Liver (tissue), 3 donors: Measurements from ENCODE around the gene ZMYM2.

Experiments
- GABPA ChIP-seq, 2 donors: IDR thresholded peaks in 1 of 2; conservative IDR thresholded peaks in 1 of 2; 2 replicates each; pipeline ENCODE4 v1.6.1; 2016; ENCODE audit warnings: antibody characterized with exemption in 2 of 2, mild to moderate bottlenecking in 1 of 2, moderate library complexity in 1 of 2
- HNF4A ChIP-seq, 2 donors: conservative IDR thresholded peaks; 2 replicates each; pipeline ENCODE4 v1.6.1; 2016; ENCODE audit warnings: antibody characterized with exemption in 2 of 2, mild to moderate bottlenecking in 2 of 2
- HNF4G ChIP-seq: IDR thresholded peaks from 2 replicates; pipeline ENCODE4 v1.6.1; 2016; ENCODE audit warnings: antibody characterized with exemption
- JUND ChIP-seq, 2 donors: IDR thresholded peaks; 2 replicates each; pipeline ENCODE4 v1.6.1; 2016; ENCODE audit warnings: antibody characterized with exemption in 2 of 2
- MAX ChIP-seq: IDR thresholded peaks from 2 replicates; pipeline ENCODE4 v1.6.1; 2016; ENCODE audit warnings: antibody characterized with exemption
- RAD21 ChIP-seq, 2 donors: IDR thresholded peaks; 2 replicates each; pipeline ENCODE4 v1.6.1; 2016; ENCODE audit warnings: antibody characterized with exemption in 2 of 2, mild to moderate bottlenecking in 2 of 2
- REST ChIP-seq: IDR thresholded peaks from 2 replicates; pipeline ENCODE4 v1.6.1; 2016; ENCODE audit warnings: antibody characterized with exemption, mild to moderate bottlenecking
- RXRA ChIP-seq, 2 donors: IDR thresholded peaks; 2 replicates each; pipeline ENCODE4 v1.6.1; 2017 to 2018; ENCODE audit warnings: antibody characterized with exemption in 2 of 2, mild to moderate bottlenecking in 1 of 2
- SP1 ChIP-seq: IDR thresholded peaks from 2 replicates; pipeline ENCODE4 v1.6.1; 2018; ENCODE audit warnings: antibody characterized with exemption, mild to moderate bottlenecking
- TAF1 ChIP-seq: conservative IDR thresholded peaks from 2 replicates; pipeline ENCODE4 v1.6.1; 2016; ENCODE audit warnings: antibody characterized with exemption, mild to moderate bottlenecking
- YY1 ChIP-seq: IDR thresholded peaks from 2 replicates; pipeline ENCODE4 v1.6.1; 2016; ENCODE audit warnings: antibody characterized with exemption, mild to moderate bottlenecking
- TF ChIP-seq, protein P1 (sequence below): fragments of 150-350 bp; IDR thresholded peaks from 2 replicates; pipeline ENCODE4 v1.5.1; 2017; ENCODE audit warnings: improper control_type of control experiment, low read depth, low read length; ENCODE audit not compliant: missing input control
- donor health status: healthy.
- donor health status: healthy.

DNA sequence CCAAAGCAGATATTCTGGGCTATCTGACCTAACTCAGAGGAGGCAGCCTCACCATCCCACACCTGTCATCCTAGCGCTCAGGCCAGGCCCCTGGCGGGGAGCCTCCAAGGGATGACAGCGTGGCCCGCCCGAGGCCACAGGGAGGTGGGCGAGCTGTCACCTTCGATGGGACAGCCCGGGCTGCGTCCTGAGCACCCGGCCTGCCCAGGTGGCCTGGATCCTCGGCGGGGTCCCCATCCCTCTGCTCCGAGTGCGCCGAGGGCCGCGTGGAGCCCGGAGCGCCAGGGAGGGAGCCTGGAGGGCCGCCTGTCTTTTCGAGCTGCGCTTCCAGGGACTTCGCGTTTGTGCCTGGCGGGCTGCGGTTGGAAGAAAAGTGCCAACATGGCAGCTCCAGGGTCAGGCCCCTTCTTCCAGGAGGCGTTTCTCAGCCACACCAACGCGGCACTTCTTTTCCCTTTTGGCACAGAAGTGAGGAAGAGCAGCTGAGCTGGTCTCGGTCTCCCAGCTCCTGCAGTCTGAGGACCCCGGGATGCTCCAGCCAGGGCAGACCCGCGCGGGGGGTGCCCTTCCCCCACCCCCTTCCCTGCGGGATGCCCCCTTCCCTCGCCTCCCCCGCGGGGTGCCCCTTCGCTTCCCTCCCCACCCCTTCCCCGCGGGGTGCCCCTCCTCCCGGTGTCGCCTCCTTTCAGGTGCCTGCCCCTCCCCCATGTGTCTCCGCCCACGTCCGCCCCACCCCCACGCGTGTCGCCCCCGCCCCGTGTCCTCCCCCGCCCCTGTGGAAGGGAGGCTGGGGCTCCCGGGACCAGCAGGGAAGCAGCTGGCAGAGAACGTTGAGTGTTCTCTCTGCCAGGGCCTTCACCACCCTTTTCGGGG is 160.0 kb downstream of the ZMYM2 start:
- TF ChIP-seq, protein P1, sequence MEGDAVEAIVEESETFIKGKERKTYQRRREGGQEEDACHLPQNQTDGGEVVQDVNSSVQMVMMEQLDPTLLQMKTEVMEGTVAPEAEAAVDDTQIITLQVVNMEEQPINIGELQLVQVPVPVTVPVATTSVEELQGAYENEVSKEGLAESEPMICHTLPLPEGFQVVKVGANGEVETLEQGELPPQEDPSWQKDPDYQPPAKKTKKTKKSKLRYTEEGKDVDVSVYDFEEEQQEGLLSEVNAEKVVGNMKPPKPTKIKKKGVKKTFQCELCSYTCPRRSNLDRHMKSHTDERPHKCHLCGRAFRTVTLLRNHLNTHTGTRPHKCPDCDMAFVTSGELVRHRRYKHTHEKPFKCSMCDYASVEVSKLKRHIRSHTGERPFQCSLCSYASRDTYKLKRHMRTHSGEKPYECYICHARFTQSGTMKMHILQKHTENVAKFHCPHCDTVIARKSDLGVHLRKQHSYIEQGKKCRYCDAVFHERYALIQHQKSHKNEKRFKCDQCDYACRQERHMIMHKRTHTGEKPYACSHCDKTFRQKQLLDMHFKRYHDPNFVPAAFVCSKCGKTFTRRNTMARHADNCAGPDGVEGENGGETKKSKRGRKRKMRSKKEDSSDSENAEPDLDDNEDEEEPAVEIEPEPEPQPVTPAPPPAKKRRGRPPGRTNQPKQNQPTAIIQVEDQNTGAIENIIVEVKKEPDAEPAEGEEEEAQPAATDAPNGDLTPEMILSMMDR: no peak
- TF ChIP-seq JUND (IDR thresholded peaks at IDR 0.05) (no peak), SP1 (no peak), REST (no peak), MAX (no peak), HNF4G (no peak), RAD21 (IDR thresholded peaks at IDR 0.05) (no peak), RXRA (IDR thresholded peaks at IDR 0.05) (no peak), YY1 (peak; percentile 46), HNF4A (conservative IDR thresholded peaks at IDR 0.05) (no peak), TAF1 (no peak), GABPA (IDR thresholded peaks at IDR 0.05 in 1 of 2, conservative IDR thresholded peaks at IDR 0.05 in 1 of 2) (no peak)
